Measurements from ENCODE around the gene MAST1.

DNA sequence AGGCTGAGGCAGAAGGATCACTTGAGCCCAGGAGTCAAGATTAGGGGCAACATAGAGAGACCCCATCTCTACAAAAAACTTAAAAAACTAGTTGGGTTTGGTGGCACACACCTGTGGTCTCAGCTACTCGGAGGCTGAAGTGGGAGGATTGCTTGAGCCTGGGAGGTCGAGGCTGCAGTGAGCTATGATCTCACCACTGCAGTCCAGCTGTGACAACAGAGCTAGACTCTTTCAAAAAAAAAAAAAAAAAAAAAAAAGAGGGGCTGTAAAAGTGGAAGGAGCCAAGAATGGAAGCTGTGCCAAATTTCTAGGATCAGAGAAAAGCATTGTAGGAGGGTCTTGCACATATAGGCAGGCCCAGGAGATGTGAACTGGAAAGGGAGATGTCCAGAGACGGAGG is 33.4 kb downstream of the MAST1 start:
- TF ChIP-seq, protein P1, sequence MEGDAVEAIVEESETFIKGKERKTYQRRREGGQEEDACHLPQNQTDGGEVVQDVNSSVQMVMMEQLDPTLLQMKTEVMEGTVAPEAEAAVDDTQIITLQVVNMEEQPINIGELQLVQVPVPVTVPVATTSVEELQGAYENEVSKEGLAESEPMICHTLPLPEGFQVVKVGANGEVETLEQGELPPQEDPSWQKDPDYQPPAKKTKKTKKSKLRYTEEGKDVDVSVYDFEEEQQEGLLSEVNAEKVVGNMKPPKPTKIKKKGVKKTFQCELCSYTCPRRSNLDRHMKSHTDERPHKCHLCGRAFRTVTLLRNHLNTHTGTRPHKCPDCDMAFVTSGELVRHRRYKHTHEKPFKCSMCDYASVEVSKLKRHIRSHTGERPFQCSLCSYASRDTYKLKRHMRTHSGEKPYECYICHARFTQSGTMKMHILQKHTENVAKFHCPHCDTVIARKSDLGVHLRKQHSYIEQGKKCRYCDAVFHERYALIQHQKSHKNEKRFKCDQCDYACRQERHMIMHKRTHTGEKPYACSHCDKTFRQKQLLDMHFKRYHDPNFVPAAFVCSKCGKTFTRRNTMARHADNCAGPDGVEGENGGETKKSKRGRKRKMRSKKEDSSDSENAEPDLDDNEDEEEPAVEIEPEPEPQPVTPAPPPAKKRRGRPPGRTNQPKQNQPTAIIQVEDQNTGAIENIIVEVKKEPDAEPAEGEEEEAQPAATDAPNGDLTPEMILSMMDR (IDR thresholded peaks at IDR 0.05; ENCODE audit: poor library complexity) = no peak
- no peak for TF ChIP-seq EZH2phosphoT487 (IDR thresholded peaks at IDR 0.05; ENCODE audit: low read depth, severe bottlenecking, unreplicated experiment)
- no peak for TF ChIP-seq EZH2 (IDR thresholded peaks at IDR 0.05; ENCODE audit: borderline replicate concordance)

Data from hepatocyte (in vitro differentiated cells).